ENCODE data around the gene SCN4A.

DNA sequence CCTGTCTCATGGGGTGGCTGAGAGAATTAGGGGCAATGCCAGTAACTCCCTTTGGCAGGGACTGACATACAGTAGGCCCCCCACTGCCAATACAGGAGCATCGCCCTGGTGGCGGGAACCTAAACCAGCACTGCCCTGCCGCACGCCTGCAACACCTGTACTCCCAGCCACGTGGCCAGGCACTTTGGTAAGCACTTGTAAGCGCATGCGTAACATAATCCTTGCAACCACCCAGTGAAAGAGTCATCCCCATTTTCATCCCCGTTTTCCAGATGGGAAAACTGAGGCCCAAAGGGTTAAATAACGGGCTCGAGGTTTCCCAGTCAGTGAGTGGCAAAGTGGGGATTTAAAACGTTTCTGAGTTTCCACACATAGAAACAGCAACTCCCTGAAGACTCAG, 17.5 kb downstream of the SCN4A start:
- TF ChIP-seq, protein P1, sequence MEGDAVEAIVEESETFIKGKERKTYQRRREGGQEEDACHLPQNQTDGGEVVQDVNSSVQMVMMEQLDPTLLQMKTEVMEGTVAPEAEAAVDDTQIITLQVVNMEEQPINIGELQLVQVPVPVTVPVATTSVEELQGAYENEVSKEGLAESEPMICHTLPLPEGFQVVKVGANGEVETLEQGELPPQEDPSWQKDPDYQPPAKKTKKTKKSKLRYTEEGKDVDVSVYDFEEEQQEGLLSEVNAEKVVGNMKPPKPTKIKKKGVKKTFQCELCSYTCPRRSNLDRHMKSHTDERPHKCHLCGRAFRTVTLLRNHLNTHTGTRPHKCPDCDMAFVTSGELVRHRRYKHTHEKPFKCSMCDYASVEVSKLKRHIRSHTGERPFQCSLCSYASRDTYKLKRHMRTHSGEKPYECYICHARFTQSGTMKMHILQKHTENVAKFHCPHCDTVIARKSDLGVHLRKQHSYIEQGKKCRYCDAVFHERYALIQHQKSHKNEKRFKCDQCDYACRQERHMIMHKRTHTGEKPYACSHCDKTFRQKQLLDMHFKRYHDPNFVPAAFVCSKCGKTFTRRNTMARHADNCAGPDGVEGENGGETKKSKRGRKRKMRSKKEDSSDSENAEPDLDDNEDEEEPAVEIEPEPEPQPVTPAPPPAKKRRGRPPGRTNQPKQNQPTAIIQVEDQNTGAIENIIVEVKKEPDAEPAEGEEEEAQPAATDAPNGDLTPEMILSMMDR (conservative IDR thresholded peaks at IDR 0.05), result no peak
- TF ChIP-seq EZH2 (IDR thresholded peaks at IDR 0.05; ENCODE audit: low read depth), result no peak

Data from PC-9 (cell line).